Thymus (tissue), 11 donors: ENCODE results near the gene ZC2HC1C. TPM values are rescaled to one million over a fixed set of nuclear protein-coding genes. Genes with fewer than 3 reads are reported as not detected.

Experiments
- DNase-seq, 9 donors: peaks; one replicate each; pipeline ENCODE4 v3.0.0-alpha.2; 2013; ENCODE audit warnings: low spot score in 9 of 9, low read depth in 6 of 9, missing footprints in 1 of 9
- H3K27ac ChIP-seq, 2 donors: one replicate each; pipeline ENCODE4 v1.5.1; 2013; ENCODE audit warnings: control low read depth in 1 of 2, low read depth in 1 of 2, low read length in 1 of 2, mild to moderate bottlenecking in 1 of 2, moderate library complexity in 1 of 2
- H3K27me3 ChIP-seq, 2 donors: one replicate each; pipeline ENCODE4 v1.5.1; 2013; ENCODE audit warnings: low read length in 1 of 2; ENCODE audit not compliant: control insufficient read depth in 2 of 2, insufficient read depth in 1 of 2
- H3K36me3 ChIP-seq, 2 donors: one replicate each; pipeline ENCODE4 v1.5.1; 2013; ENCODE audit warnings: low read length in 1 of 2, mild to moderate bottlenecking in 1 of 2, moderate library complexity in 1 of 2; ENCODE audit not compliant: control insufficient read depth in 2 of 2, insufficient read depth in 2 of 2
- H3K4me1 ChIP-seq, 2 donors: one replicate each; pipeline ENCODE4 v1.5.1; 2013; ENCODE audit warnings: low read length in 2 of 2; ENCODE audit not compliant: control insufficient read depth in 2 of 2, insufficient read depth in 2 of 2
- H3K4me3 ChIP-seq, 2 donors: one replicate each; pipeline ENCODE4 v1.5.1; 2013; ENCODE audit warnings: low read length in 2 of 2, control low read depth in 1 of 2, mild to moderate bottlenecking in 1 of 2
- H3K9me3 ChIP-seq, 2 donors: one replicate each; pipeline ENCODE4 v1.5.1; 2013; ENCODE audit warnings: low read length in 1 of 2, mild to moderate bottlenecking in 1 of 2; ENCODE audit not compliant: control insufficient read depth in 2 of 2, insufficient read depth in 1 of 2
- WGBS: extraction: QIAGEN DNeasy Blood & Tissue Kit; methylation state at CpG from one replicate; pipeline ENCODE4 v1.1.7; 2013; 5-methylcytosine and 5-hydroxymethylcytosine counted together
- polyA plus RNA-seq: library from polyadenylated mRNA; stranded (reverse); fragments of 200-250 nt; gene quantifications from one replicate; pipeline ENCODE4 v1.2.3, GENCODE V29; 2013
- total RNA-seq: library from RNA; stranded (reverse); fragments of 120-200 nt; gene quantifications from one replicate; pipeline ENCODE4 v1.2.4, GENCODE V29; 2013
- donor health status: healthy.

Gene ZC2HC1C
- total and polyA plus RNA-seq, 2 donors, result 1.7 to 7.2 TPM

GRCh38 chr14:75094896-75095295 lies 25.5 kb downstream of the ZC2HC1C start:
- H3K36me3 ChIP-seq, result peaks cover 21 to 64% of the 10 kb centered on the region in 2 donors
- DNase-seq, result no peak
- 97% methylated on average over 3 of the region's 3 CpGs for WGBS

GRCh38 chr14:75095690-75096089 lies 26.2 kb downstream of the ZC2HC1C start:
- Histone ChIP-seq H3K36me3 (peaks cover 24 to 65% of the 10 kb centered on the region in 2 donors), H3K27ac (no peak overlapping the region), H3K4me3 (no peak overlapping the region), H3K9me3 (no peaks in the 10 kb centered on the region), H3K27me3 (no peaks in the 10 kb centered on the region), H3K4me1 (no peaks in the 10 kb centered on the region)
- 97% methylated on average over 4 of the region's 4 CpGs for WGBS
- DNase-seq, result no peak

More at GRCh38 chr14:75094896-75095295, 25.5 kb downstream of the ZC2HC1C start:
- H3K4me3 ChIP-seq, result no peak overlapping the region
- H3K27ac ChIP-seq, result no peak overlapping the region
- no peaks in the 10 kb centered on the region for H3K4me1 ChIP-seq
- H3K27me3 ChIP-seq, result no peaks in the 10 kb centered on the region
- H3K9me3 ChIP-seq, result no peaks in the 10 kb centered on the region

- no peak for DNase-seq
- 98% methylated on average over 6 of the region's 6 CpGs for WGBS
- no peaks in the 10 kb centered on the region for H3K9me3 ChIP-seq
- H3K4me1 ChIP-seq, result no peaks in the 10 kb centered on the region
- H3K27ac ChIP-seq, result no peak overlapping the region
- peaks cover 30 to 64% of the 10 kb centered on the region in 2 donors for H3K36me3 ChIP-seq
- H3K27me3 ChIP-seq, result no peaks in the 10 kb centered on the region
- no peak overlapping the region for H3K4me3 ChIP-seq
Measured at GRCh38 chr14:75096959-75097358, 27.5 kb downstream of the ZC2HC1C start.

- Histone ChIP-seq H3K4me1 (no peaks in the 10 kb centered on the region), H3K4me3 (no peak overlapping the region), H3K36me3 (peaks cover 30 to 62% of the 10 kb centered on the region in 2 donors), H3K27me3 (no peaks in the 10 kb centered on the region), H3K9me3 (no peaks in the 10 kb centered on the region), H3K27ac (no peak overlapping the region)
- DNase-seq, result no peak
Measured at GRCh38 chr14:75098212-75098611, 28.8 kb downstream of the ZC2HC1C start.

GRCh38 chr14:75098682-75099081 lies 29.2 kb downstream of the ZC2HC1C start:
- H3K9me3 ChIP-seq, result no peaks in the 10 kb centered on the region
- H3K4me3 ChIP-seq, result no peak overlapping the region
- H3K36me3 ChIP-seq, result peaks cover 31 to 66% of the 10 kb centered on the region in 2 donors
- H3K4me1 ChIP-seq, result no peaks in the 10 kb centered on the region
- H3K27me3 ChIP-seq, result no peaks in the 10 kb centered on the region
- DNase-seq, result no peak
- 97% methylated on average over 1 of the region's 1 CpG for WGBS
- H3K27ac ChIP-seq, result no peak overlapping the region

GRCh38 chr14:75101491-75101890 lies 32.0 kb downstream of the ZC2HC1C start:
- no peak overlapping the region for H3K27ac ChIP-seq
- no peaks in the 10 kb centered on the region for H3K27me3 ChIP-seq
- DNase-seq, result no peak
- 98% methylated on average over 4 of the region's 4 CpGs for WGBS
- no peaks in the 10 kb centered on the region for H3K4me1 ChIP-seq
- H3K36me3 ChIP-seq, result peaks cover 54 to 64% of the 10 kb centered on the region in 2 donors
- H3K4me3 ChIP-seq, result no peak overlapping the region
- H3K9me3 ChIP-seq, result no peaks in the 10 kb centered on the region

- no peak overlapping the region for H3K27ac ChIP-seq
- peaks cover 65 to 76% of the 10 kb centered on the region in 2 donors for H3K36me3 ChIP-seq
- no peaks in the 10 kb centered on the region for H3K9me3 ChIP-seq
- no peaks in the 10 kb centered on the region for H3K27me3 ChIP-seq
- DNase-seq, result no peak
- 66% methylated on average over 3 of the region's 3 CpGs for WGBS
- no peak overlapping the region for H3K4me3 ChIP-seq
- no peaks in the 10 kb centered on the region for H3K4me1 ChIP-seq
Measured at GRCh38 chr14:75107186-75107585, 37.7 kb downstream of the ZC2HC1C start.

GRCh38 chr14:75109877-75110276 lies 40.4 kb downstream of the ZC2HC1C start:
- no peaks in the 10 kb centered on the region for H3K27me3 ChIP-seq
- DNase-seq, result no peak
- 97% methylated on average over 2 of the region's 2 CpGs for WGBS

GRCh38 chr14:75113932-75114539 lies 44.6 kb downstream of the ZC2HC1C start:
- DNase-seq, result no peak
- Histone ChIP-seq H3K27me3 (no peaks in the 10 kb centered on the region), H3K4me1 (no peaks in the 10 kb centered on the region), H3K4me3 (no peak overlapping the region), H3K9me3 (no peaks in the 10 kb centered on the region), H3K27ac (no peak overlapping the region), H3K36me3 (peaks cover 56 to 92% of the 10 kb centered on the region in 2 donors)
- WGBS, result 93% methylated on average over 5 of the region's 5 CpGs

More at GRCh38 chr14:75109877-75110276, 40.4 kb downstream of the ZC2HC1C start:
- H3K27ac ChIP-seq, result no peak overlapping the region
- no peaks in the 10 kb centered on the region for H3K4me1 ChIP-seq
- H3K4me3 ChIP-seq, result no peak overlapping the region
- H3K36me3 ChIP-seq, result peaks cover 67 to 89% of the 10 kb centered on the region in 2 donors
- H3K9me3 ChIP-seq, result no peaks in the 10 kb centered on the region
